HEK293 (cell line): ENCODE measurements around the gene LUC7L.
A peak's percentile ranks its signal among the peaks of the same experiment; 100 is the strongest.

ENCODE experiments used
- KLF8 ChIP-seq: fragments of 450-650 bp; formaldehyde crosslinking; IDR thresholded peaks from 2 replicates; pipeline ENCODE4 v1.5.1; 2016; ENCODE audit warnings: missing biosample characterization, missing genetic modification characterization
- SP3 ChIP-seq: fragments of 450-650 bp; formaldehyde crosslinking; IDR thresholded peaks from 2 replicates; pipeline ENCODE4 v1.5.1; 2016; ENCODE audit warnings: missing biosample characterization, missing genetic modification characterization
- ZBTB1 ChIP-seq: fragments of 450-650 bp; formaldehyde crosslinking; IDR thresholded peaks from 2 replicates; pipeline ENCODE4 v1.5.1; 2016; ENCODE audit warnings: missing biosample characterization, missing genetic modification characterization
- ZNF274 ChIP-seq, 2 experiments: fragments of 200-500 bp in 1 of 2; fragments of 450-650 bp in 1 of 2; sonication (Bioruptor generic) in 1 of 2; formaldehyde crosslinking in 1 of 2; IDR thresholded peaks; 2 replicates each; pipeline versions ENCODE4 v1.5.1 to v1.6.1; 2014 to 2016; ENCODE audit warnings: borderline replicate concordance in 1 of 2, inconsistent platforms in 1 of 2, low read length in 1 of 2, missing biosample characterization in 1 of 2, missing genetic modification characterization in 1 of 2
- ZNF473 ChIP-seq: fragments of 450-650 bp; formaldehyde crosslinking; IDR thresholded peaks from 2 replicates; pipeline ENCODE4 v1.5.1; 2017; ENCODE audit warnings: missing biosample characterization, missing genetic modification characterization
- ZNF660 ChIP-seq: fragments of 450-650 bp; IDR thresholded peaks from 2 replicates; pipeline ENCODE4 v1.5.1; 2018; ENCODE audit warnings: missing biosample characterization, mild to moderate bottlenecking, missing genetic modification characterization
- ZNF777 ChIP-seq: fragments of 450-650 bp; formaldehyde crosslinking; IDR thresholded peaks from 2 replicates; pipeline ENCODE4 v1.5.1; 2017; ENCODE audit warnings: missing biosample characterization, missing genetic modification characterization, borderline replicate concordance
- TF ChIP-seq, protein P1 (sequence below): sonication (generic); formaldehyde crosslinking; IDR thresholded peaks from 2 replicates; pipeline ENCODE4 v1.8.1; 2022; ENCODE audit warnings: mild to moderate bottlenecking, moderate library complexity, missing genetic modification reagents
- TF ChIP-seq, protein P2 (sequence below): fragments of 450-650 bp; formaldehyde crosslinking; IDR thresholded peaks from 2 replicates; pipeline ENCODE4 v1.5.1; 2016; ENCODE audit warnings: missing biosample characterization, missing genetic modification characterization

DNA sequence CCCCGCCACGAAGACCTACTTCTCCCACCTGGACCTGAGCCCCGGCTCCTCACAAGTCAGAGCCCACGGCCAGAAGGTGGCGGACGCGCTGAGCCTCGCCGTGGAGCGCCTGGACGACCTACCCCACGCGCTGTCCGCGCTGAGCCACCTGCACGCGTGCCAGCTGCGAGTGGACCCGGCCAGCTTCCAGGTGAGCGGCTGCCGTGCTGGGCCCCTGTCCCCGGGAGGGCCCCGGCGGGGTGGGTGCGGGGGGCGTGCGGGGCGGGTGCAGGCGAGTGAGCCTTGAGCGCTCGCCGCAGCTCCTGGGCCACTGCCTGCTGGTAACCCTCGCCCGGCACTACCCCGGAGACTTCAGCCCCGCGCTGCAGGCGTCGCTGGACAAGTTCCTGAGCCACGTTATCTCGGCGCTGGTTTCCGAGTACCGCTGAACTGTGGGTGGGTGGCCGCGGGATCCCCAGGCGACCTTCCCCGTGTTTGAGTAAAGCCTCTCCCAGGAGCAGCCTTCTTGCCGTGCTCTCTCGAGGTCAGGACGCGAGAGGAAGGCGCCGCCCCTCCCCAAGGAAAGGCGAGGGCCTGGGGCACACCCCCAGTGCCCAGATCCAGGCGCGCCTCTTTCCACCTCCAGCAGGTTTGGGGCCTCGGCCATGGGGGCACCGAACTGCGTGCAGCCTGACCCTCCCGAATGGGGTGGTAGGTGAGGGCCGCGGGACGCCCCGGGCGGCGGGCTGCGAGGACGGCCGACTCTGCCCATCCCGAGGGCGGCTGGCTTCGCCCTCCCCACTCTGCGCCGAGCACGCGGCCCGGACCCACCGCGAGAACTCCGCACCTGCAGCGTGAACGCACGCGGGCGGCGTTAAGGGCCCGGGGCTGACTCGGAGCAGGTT, 48.3 kb downstream of the LUC7L start:
- no peak for TF ChIP-seq ZNF777 (tag by site-specific recombination)
- TF ChIP-seq, protein P1, sequence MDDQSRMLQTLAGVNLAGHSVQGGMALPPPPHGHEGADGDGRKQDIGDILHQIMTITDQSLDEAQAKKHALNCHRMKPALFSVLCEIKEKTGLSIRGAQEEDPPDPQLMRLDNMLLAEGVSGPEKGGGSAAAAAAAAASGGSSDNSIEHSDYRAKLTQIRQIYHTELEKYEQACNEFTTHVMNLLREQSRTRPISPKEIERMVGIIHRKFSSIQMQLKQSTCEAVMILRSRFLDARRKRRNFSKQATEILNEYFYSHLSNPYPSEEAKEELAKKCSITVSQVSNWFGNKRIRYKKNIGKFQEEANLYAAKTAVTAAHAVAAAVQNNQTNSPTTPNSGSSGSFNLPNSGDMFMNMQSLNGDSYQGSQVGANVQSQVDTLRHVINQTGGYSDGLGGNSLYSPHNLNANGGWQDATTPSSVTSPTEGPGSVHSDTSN, result 0 out of 2 replicates have a peak, but pooled peaks have one; percentile 40
- TF ChIP-seq, protein P2, sequence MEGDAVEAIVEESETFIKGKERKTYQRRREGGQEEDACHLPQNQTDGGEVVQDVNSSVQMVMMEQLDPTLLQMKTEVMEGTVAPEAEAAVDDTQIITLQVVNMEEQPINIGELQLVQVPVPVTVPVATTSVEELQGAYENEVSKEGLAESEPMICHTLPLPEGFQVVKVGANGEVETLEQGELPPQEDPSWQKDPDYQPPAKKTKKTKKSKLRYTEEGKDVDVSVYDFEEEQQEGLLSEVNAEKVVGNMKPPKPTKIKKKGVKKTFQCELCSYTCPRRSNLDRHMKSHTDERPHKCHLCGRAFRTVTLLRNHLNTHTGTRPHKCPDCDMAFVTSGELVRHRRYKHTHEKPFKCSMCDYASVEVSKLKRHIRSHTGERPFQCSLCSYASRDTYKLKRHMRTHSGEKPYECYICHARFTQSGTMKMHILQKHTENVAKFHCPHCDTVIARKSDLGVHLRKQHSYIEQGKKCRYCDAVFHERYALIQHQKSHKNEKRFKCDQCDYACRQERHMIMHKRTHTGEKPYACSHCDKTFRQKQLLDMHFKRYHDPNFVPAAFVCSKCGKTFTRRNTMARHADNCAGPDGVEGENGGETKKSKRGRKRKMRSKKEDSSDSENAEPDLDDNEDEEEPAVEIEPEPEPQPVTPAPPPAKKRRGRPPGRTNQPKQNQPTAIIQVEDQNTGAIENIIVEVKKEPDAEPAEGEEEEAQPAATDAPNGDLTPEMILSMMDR (tag by site-specific recombination), result no peak; the same call in 1 of the 2 replicates
- TF ChIP-seq ZNF660 (tag by site-specific recombination), result no peak; the same call in 1 of the 2 replicates
- no peak; the same call in none of the 2 replicates for TF ChIP-seq SP3 (tag by site-specific recombination)
- TF ChIP-seq KLF8 (tag by site-specific recombination), result peak; percentile 83; the same call in 1 of the 2 replicates
- TF ChIP-seq ZNF473, result no peak
- no peak for TF ChIP-seq ZNF274 (IDR thresholded peaks at IDR 0.05; ENCODE audit: low read length)
- TF ChIP-seq ZNF274 (tag by site-specific recombination; IDR thresholded peaks at IDR 0.05; ENCODE audit: borderline replicate concordance), result no peak
- peak; percentile 85; the same call in 1 of the 2 replicates for TF ChIP-seq ZBTB1 (tag by site-specific recombination)
